Stimulated activated effector memory CD8-positive, alpha-beta T cell treated with anti-CD3 and anti-CD28 coated beads, Interleukin-12 subunit alpha, Interleukin-12 subunit beta, amount 100 ng/mL, for 72 hours (primary cell): ENCODE data around the gene AP2A1.
"Not testable (repeated sequence)": the region's sequence is repeated elsewhere in the genome, so short reads cannot be mapped to it uniquely, and the experiment has no call there.

ENCODE experiments used
- ATAC-seq: fragments of 150-1000 bp; cut with Tn5 transposase; 2 replicates; pipeline ENCODE4 v1.10.0; 2021
- DNase-seq, 2 donors: peaks; one replicate each; pipeline ENCODE4 v3.0.0; 2021 to 2022; ENCODE audit warnings: low spot score in 2 of 2
- H3K27ac Mint-ChIP-seq: one replicate; pipeline ENCODE4 v1.8.0; 2022; ENCODE audit warnings: mild to moderate bottlenecking, mixed read lengths
- H3K36me3 Mint-ChIP-seq: one replicate; pipeline ENCODE4 v1.8.0; 2022; ENCODE audit warnings: mild to moderate bottlenecking, mixed read lengths
- H3K4me1 Mint-ChIP-seq: one replicate; pipeline ENCODE4 v1.8.0; 2022; ENCODE audit warnings: mixed read lengths
- H3K4me3 Mint-ChIP-seq: one replicate; pipeline ENCODE4 v1.8.0; 2022; ENCODE audit warnings: mild to moderate bottlenecking, mixed read lengths
- H3K9me3 Mint-ChIP-seq: one replicate; pipeline ENCODE4 v1.8.0; 2022; ENCODE audit warnings: mixed read lengths

Gene AP2A1

DNA sequence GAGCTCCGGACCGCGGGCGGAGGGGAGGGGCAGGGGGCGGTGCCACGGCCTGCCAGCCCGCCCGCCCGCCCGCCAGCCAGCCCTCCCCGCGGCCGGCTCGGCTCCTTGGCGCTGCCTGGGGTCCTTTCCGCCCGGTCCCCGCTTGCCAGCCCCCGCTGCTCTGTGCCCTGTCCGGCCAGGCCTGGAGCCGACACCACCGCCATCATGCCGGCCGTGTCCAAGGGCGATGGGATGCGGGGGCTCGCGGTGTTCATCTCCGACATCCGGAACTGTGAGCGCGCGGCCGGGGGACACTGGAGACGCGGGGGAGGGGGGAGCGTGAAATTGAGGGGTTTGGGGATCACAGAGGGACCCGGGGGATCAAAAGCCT, at the start of gene AP2A1:
AP2A1 (plus strand) TSS at position 72 of the 370 bp plus-strand sequence; CDS start at position 205, 133 bp downstream.
- peak; percentile 3 for ATAC-seq
- peaks cover 39% of the 10 kb centered on the region for H3K4me1 Mint-ChIP-seq
- H3K36me3 Mint-ChIP-seq = peaks cover 17% of the 10 kb centered on the region
- H3K4me3 Mint-ChIP-seq = peak within 1 kb of the TSS; percentile 88
- no peaks in the 10 kb centered on the region for H3K9me3 Mint-ChIP-seq
- H3K27ac Mint-ChIP-seq = peak within 1 kb of the TSS; percentile 94
- no peak for DNase-seq

DNA sequence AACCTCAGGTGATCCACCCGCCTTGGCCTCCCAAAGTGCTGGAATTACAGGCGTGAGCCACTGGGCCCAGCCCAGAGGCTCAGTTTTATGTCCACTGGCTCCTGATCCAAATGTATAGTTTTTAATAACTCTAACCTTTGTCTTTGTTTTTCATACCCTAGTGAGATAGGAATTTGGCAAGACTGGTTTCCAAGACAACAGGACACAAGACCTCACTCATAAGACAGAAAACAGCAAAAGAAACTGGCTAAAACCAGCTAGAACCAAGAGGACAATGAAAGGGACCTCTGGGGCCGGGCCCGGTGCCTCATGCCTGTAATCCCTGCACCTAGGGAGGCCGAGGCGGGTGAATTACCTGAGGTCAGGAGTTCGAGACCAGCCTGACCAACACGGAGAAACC, 48.3 kb upstream of the AP2A1 start:
- Mint-ChIP-seq H3K9me3 (no peaks in the 10 kb centered on the region), H3K4me1 (peaks cover 12% of the 10 kb centered on the region), H3K36me3 (no peaks in the 10 kb centered on the region), H3K4me3 (peak overlapping the region; percentile 69), H3K27ac (no peak overlapping the region)
- DNase-seq = no peak
- no peak for ATAC-seq

DNA sequence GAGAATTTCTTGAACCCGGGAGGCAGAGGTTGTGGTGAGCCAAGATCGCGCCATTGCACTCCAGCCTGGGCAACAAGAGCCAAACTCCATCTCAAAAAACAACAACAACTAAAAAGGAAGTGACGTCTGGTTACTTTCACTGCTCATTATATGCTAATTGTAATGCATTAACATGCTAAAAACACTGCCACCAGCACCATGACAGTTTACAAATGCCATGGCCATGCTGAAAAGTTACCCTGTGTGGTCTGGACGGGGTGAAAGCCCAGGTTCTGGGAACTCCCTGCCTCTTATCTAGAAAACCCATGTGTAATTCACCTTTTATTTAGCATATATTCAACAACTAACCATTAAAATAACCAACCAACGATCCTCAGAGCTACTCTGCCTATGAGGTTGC, 47.8 kb upstream of the AP2A1 start:
- Mint-ChIP-seq H3K27ac (no peak overlapping the region), H3K36me3 (no peaks in the 10 kb centered on the region)
- no peak for ATAC-seq

DNA sequence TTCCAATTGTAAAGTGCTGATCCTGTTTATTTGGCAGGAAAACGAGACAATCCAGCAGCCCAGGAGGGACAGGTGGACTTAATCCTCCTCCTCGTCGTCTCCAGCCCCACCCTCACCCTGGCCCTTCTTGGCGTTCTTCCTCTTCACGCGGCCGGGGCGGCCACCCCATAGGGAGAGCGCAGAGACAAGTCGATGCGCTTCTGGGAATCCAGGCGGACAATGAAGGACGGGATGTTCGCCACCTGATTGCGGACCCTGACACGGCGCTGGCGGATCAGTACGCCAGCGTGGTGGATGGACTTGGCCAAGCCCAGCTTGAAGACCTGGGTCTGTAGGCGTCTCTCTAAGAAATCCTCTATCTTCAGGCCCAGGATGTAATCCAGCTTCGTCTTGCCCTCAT, 47.4 kb upstream of the AP2A1 start:
- ATAC-seq, H3K27ac Mint-ChIP-seq: not testable (repeated sequence)

More for the DNA sequence above, 47.8 kb upstream of the AP2A1 start:
- no peak for DNase-seq
- Mint-ChIP-seq H3K4me1 (peaks cover 12% of the 10 kb centered on the region), H3K9me3 (no peaks in the 10 kb centered on the region), H3K4me3 (no peak overlapping the region)

DNA sequence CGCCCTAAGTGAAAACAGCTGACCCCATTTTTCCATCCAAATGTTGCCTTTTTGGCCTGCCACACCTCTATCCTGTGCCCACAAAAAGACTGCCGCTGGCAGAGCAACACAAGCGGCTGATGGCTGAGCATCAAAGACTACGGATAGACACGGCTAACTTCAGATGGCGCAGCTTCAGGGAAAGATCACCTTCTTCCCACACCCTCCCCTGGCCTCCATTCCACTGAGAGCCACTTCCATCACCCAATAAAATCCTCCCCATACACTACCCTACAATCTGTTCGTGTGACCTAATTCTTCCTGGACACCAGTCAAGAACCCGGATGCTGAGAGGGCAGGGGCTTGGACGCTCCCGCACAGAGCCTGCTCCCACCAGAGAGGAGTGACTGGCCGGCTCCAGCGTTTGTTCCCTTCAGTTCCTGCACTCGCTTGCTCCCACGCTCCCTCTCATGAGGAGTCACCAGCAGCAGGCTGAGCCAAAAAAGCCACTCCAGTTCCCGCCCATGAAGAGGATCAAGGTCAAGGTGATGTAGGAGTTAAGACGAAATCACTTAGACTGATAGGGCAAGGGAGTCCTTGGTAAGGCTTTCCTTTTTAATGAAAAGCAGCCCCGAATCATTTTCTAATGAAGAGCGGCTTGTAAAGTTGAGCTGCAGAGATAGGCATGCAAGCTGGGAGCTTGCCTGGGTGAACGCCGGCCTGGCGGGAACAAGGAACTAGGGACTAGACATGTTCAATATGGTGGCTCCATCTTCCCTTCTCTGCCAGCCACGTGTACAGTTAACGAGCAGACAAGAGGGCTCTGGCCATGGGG, 39.4 kb upstream of the AP2A1 start:
- Mint-ChIP-seq H3K36me3 (no peaks in the 10 kb centered on the region), H3K4me3 (no peak overlapping the region), H3K9me3 (no peaks in the 10 kb centered on the region), H3K27ac (no peak overlapping the region), H3K4me1 (no peaks in the 10 kb centered on the region)
- DNase-seq (no peak), ATAC-seq (no peak)

More for the DNA sequence above, 47.4 kb upstream of the AP2A1 start:
- H3K4me3 Mint-ChIP-seq, H3K9me3 Mint-ChIP-seq, H3K36me3 Mint-ChIP-seq, DNase-seq: not testable (repeated sequence)
- peaks cover 12% of the 10 kb centered on the region for H3K4me1 Mint-ChIP-seq

DNA sequence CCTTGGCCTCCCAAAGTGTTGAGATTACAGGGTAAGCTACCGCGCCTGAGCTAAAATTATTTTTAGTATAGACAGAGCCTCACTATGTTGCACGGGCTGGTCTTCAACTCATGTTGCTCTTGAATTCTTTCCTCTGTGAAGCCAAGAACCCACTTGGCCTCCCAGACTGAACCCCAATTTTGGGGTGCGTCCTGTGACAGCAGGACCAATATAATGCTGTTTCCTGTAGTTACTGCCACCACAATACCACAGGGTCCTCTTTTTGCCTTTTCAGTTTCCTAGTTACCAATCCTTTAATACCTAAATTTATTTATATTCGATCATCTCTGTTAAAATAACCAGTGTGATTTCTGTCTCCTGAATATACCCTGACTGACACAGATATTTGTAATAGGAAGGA, 36.6 kb upstream of the AP2A1 start:
- Mint-ChIP-seq H3K4me1 (no peaks in the 10 kb centered on the region), H3K9me3 (no peaks in the 10 kb centered on the region), H3K27ac (no peak overlapping the region), H3K36me3 (no peaks in the 10 kb centered on the region), H3K4me3 (no peak overlapping the region)
- ATAC-seq (no peak), DNase-seq (no peak)

DNA sequence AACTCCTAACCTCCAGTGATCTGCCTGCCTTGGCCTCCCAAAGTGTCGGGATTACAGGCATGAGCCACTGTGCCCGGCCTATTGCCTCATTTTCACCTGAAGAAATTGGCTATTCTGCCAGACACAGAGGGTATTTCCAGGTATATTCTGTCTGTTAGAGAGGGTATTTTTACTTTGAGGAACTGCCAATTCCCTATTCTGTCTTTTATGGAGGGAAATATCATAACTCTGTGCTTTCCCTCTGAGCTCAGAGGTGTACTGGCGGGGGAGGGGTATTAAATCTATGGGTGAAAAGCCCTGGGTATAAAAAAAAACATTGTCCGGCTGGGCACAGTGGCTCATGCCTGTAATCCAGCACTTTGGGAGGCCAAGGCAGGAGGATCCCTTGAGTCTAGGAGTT, 28.5 kb upstream of the AP2A1 start:
- Mint-ChIP-seq H3K27ac (no peak overlapping the region), H3K36me3 (no peaks in the 10 kb centered on the region), H3K4me3 (no peak overlapping the region), H3K9me3 (no peaks in the 10 kb centered on the region), H3K4me1 (peaks cover 7% of the 10 kb centered on the region)
- ATAC-seq (no peak), DNase-seq (no peak)

DNA sequence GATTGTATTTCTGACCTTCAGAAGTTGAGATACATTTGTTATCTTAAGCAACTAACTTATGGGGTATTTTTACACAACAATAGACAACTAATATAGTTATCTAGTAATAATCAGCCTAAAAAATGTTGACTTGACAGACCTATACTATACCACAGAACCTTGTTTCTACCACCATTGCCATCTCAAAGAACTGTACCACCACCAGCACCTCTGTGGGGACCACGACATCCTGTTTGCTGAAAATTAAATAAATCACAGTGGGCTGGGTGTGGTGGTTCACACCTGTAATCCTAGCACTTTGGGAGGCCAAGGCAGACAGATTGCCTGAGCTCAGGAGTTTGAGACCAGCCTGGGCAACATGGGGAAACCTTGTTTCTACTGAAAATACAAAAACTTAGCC, 27.7 kb upstream of the AP2A1 start:
- Mint-ChIP-seq H3K4me3 (no peak overlapping the region), H3K27ac (no peak overlapping the region)

DNA sequence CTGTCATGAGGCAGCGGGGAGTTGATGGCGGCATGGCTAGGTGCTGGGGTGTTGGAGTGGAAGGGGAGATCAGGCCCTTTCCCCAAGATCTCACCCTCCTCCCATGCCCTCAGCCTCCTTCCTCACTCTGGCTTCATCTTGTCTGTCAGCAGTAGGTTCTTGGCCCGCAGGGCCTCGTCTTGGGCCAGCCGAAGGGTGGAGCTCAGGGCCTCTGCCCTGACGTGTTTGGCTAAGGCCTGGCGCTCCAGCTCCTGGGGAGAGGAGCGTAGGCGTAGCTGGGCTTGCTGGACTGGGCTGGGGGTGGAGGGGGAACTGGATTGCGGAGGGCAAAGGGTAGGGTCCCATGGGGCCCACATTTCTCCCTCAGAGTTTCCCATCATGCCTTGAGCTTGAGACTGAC, 26.9 kb upstream of the AP2A1 start:
- H3K36me3 Mint-ChIP-seq = no peaks in the 10 kb centered on the region
- no peaks in the 10 kb centered on the region for H3K9me3 Mint-ChIP-seq
- no peak for DNase-seq
- no peak for ATAC-seq
- H3K4me3 Mint-ChIP-seq = no peak overlapping the region
- peaks cover 7% of the 10 kb centered on the region for H3K4me1 Mint-ChIP-seq
- no peak overlapping the region for H3K27ac Mint-ChIP-seq

More for the DNA sequence above, 27.7 kb upstream of the AP2A1 start:
- DNase-seq = no peak
- H3K36me3 Mint-ChIP-seq = no peaks in the 10 kb centered on the region
- peaks cover 7% of the 10 kb centered on the region for H3K4me1 Mint-ChIP-seq
- H3K9me3 Mint-ChIP-seq = no peaks in the 10 kb centered on the region
- no peak for ATAC-seq

DNA sequence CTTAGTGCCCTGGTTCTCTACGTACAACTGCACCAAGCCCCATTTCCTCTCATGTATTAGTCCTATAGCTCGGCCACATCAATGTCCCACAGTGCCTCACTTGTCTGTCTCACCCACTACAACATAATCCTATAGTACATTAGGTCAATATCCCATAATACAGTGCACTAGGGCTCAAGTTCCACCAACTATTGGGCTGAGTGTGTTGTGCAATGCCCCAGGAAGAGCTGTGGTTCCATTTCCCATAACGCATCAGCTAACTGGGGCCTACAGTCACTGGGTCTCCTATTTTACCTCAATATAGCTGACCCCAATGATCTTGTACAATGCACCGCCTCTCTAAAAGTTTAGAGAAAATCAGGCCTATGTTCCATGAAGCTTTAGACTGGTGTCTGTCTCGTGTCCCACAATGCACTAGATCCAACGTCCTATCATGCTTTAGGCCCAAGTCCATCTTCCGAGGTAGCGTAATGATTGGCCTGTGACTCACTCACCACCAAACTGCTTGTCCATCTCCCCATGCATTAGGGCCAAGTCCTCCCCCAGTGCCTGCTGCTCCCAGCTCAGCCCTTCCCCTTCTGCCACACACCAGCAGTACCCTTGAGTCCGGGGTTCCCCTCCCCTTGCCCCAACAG, 25.5 kb upstream of the AP2A1 start:
- Mint-ChIP-seq H3K4me1 (peaks cover 7% of the 10 kb centered on the region), H3K27ac (no peak overlapping the region), H3K9me3 (no peaks in the 10 kb centered on the region), H3K4me3 (no peak overlapping the region), H3K36me3 (no peaks in the 10 kb centered on the region)
- DNase-seq (no peak), ATAC-seq (no peak)

DNA sequence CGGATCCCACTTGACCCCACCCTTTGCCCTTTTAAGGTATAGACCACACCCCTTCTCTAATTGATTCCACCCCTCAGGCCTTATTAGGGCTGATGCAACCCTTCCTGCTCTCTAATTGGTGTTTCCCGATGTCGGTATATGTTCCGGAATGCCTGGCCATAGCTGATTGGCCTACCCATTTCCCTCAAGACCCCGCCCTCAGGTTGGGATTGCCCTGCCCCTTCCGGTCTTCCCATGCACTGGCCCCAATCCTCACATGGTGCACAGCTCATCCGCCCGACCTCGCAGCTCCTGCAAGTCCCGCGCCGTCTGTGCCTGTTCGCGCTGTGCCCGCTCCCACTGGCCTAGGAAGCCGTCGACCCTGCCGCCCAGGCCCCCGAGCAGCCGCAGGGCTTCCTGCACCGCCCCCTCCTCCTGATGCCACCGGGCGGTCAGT, 21.8 kb upstream of the AP2A1 start:
- Mint-ChIP-seq H3K27ac (no peak overlapping the region), H3K36me3 (no peaks in the 10 kb centered on the region), H3K4me1 (peaks cover 5% of the 10 kb centered on the region), H3K9me3 (no peaks in the 10 kb centered on the region), H3K4me3 (no peak overlapping the region)
- ATAC-seq (no peak), DNase-seq (no peak)

DNA sequence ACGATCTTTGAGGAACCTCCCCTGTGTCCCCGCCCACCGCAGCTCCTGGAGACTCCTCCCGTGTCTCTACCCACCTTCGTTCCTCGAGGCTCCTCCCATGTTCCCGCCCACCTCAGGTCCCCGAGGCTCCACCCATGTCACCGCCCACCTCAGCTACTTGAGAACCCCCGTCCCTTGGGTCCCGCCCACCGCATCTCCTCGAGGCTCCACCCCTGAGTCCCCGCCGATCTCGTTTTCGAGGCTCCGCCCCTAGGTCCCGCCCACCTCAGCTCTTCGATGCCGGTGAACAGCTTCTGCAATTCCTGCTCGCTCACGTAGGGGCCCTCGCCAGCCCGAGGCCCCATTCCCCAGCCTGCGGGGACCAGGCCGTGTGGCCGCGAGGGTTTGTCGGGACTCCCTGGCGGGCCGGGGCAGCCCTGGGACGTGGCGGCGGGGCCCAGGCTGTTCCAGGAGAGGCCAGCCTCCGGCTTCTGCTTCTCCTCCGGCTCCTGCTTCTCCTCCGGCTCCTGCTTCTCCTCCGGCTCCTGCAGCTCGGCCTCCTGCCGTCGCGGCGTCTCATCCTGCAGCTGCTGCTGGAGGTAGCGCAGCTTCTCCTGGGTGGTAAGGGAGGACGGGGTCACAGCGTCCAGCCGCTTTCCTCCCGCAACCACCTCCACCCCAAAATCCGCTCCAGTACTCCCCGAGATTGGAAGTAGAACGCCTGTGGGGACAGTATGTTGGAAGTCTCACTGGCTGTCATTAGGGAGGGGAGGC, 20.4 kb upstream of the AP2A1 start:
- peak; percentile 67 for ATAC-seq
- no peak overlapping the region for H3K27ac Mint-ChIP-seq
- no peaks in the 10 kb centered on the region for H3K9me3 Mint-ChIP-seq
- no peak overlapping the region for H3K4me3 Mint-ChIP-seq
- H3K4me1 Mint-ChIP-seq = peaks cover 5% of the 10 kb centered on the region
- peak in 1 of 2 donors; percentile 66 for DNase-seq
- H3K36me3 Mint-ChIP-seq = no peaks in the 10 kb centered on the region

DNA sequence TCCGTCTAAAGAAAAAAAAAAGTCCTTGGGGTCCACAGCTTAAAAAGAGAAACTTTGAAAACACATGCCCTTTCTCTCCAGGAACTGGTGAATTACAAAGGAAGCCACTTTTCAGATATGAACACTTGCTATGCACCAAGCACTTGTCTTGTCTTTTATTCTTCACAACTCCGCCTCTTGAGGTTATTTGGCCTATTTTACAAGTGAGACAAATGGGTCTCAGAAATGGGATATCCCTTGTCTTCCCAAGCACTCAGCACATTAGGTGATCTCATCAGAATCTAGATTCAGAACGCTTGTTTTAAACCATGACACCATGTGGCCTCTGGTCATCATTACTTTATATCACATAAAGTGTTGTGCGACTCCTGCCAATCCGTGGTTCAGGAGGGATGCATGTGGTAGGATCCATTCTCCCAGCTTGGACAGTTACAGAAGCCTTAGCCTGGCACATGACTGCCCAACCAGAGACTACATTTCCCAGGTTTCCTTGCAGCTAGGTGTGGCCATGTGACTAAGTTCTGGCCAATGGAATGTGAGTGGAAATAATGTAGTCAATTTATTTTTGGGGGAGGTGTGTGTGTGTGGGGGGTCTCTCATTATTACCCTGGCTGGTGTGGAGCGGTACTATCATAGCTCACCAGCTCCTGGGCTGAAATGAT, 17.6 kb upstream of the AP2A1 start:
- ATAC-seq = no peak
- Mint-ChIP-seq H3K27ac (peak overlapping the region; percentile 27), H3K4me3 (no peak overlapping the region), H3K4me1 (peaks cover 5% of the 10 kb centered on the region), H3K36me3 (no peaks in the 10 kb centered on the region), H3K9me3 (no peaks in the 10 kb centered on the region)
- DNase-seq = no peak

DNA sequence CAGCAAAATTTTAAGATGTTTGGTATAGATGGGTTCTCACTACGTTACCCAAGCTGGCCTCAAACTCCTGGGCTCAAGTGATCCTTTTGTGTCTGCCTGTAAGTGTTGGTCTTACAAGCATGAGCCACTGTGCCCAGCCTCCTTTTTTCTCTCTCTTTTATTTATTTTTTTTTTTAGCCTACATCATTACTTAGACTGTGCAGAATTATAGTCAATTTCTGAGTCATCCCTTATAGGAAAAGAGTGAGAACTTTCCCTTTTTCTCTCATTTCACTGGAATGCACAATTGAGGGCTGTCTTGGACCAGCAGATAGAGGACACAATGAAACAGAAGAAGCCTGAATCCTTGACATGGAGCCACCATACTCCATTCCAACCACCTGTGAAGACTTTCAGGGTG, 17.0 kb upstream of the AP2A1 start:
- DNase-seq (no peak), ATAC-seq (no peak)
- H3K9me3 Mint-ChIP-seq = no peaks in the 10 kb centered on the region
- no peak overlapping the region for H3K27ac Mint-ChIP-seq
- H3K4me1 Mint-ChIP-seq = peaks cover 5% of the 10 kb centered on the region
- no peak overlapping the region for H3K4me3 Mint-ChIP-seq
- H3K36me3 Mint-ChIP-seq = no peaks in the 10 kb centered on the region

DNA sequence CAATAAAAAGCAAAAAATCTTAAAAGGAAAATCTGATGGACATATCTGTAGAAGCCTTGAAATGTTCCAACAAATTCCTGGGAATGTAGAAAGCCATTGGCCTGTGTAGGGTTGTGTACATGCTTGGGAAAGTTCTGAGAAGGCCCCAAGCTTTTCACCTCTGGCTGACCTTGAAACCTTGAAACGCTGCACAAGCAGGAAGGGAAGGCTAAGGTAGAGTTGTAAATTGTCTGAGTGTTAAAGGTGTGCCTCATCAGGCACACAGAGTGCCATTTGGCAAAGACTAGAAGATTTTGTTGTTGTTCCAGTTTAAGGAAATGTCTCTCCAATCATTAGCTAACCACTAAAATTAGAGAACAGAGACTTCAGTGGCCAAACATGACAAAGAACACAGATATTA, 14.1 kb upstream of the AP2A1 start:
- Mint-ChIP-seq H3K4me1 (peaks cover 5% of the 10 kb centered on the region), H3K4me3 (no peak overlapping the region), H3K27ac (no peak overlapping the region), H3K36me3 (no peaks in the 10 kb centered on the region), H3K9me3 (no peaks in the 10 kb centered on the region)
- DNase-seq (no peak), ATAC-seq (no peak)
